ENCODE results near the gene LRRC10B.

Gene LRRC10B

DNA sequence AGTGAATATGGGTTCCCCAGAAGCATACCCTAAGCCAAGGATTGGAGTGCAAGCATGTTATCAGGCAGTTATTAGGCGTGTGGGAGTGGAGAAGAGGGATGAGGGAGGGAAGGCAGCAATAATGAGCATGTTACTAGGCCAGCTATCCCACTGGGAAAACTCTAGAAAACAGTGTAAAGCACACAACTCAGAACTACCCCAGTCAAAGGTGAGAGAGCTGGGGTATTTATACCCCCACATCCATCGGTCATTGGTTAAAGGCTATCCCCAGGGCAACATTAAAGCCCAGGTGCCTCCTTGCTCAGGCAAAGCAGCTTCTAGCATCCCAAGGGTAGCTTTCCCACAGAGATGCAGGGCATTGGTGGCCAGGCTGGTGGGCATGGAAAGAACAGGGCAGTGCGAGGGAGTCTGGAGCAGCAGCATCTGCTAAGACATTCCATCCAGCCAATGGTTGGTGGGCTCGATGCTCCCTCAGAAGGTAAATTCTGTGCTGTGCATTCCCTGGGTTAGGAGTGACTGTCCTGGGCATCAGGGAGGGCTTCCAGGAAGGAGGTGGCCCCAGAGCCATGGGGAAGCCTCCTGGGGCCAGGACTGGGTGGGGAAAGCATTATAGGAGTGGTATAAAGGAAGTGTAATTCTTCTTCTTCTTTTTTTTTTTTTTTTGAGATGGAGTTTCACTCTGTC is 21.1 kb upstream of the LRRC10B start:
- DNase-seq, result no peak

DNA sequence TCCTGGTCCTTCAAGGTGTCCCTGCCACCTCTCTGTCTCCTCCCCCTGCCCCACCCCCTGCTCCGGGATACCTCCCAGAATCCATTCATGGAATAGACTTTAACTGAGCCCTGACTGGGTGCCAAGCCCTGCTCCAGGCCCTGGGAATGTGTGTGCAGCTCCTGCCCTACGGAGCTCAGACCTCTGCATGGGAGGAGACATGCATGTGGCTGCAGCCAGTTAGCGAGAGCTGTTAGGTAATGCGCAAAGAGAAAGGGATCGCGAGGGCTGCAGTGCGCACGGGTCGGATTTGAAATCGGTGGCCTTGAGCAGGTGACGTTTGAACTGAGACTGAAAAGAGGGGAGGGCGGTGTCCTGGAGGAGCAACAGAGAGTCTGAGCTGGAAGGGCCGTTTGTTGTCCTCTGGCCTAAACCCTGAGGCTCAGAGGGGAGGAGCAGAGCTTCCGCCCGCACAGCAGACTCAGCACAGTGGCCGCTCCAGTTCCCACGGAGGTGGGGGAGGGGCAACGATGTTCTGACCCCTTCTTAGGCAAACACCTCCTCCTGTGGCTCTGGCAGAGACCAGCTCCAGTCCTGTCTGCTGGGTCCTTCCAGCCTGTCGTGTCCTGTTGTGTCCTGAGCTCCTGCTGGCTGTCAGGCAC is 19.8 kb upstream of the LRRC10B start:
- no peak for DNase-seq

DNA sequence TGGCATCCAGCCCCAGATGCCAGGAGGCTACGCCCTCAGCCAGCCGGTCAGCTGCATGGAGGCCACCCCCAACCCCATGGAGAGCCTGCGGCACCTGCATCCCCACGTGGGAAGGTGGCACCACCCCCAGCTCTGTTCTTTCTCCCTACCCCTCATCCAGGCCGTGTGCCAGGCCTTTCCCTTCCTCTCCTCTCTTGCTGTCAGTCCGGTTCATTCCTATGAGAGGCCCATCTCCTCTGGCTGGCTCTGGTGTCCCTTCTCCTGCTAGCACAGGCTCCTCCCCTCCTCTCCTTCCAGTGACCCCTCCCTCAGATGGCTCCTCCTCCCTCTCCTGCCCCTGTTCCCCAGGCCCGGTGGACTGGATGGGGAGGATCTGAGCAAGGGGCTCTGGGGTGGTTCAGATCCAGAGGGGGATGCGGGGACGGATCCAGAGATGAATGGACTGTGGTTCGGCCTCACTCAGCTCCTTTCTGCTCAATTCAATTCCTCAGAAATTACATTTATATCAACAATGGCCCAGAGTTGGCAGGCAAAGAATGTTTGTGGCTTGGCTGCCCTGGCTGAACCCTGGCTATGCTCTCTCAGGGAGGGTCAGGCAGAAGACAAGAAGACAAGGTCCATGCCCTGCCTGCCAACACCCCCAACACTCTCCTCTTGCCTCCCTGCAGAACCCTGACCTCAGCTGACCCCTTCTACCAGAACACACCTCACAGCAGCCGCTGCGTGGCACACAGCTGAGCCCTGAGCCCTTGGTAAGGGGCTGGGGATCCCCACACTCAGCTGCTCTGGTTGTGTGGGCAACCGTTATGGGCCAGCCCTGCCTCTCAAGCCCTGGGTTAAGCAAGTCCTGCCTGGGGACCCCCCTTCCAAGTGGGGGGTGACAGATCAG is 18.5 kb upstream of the LRRC10B start:
- no peak for DNase-seq

DNA sequence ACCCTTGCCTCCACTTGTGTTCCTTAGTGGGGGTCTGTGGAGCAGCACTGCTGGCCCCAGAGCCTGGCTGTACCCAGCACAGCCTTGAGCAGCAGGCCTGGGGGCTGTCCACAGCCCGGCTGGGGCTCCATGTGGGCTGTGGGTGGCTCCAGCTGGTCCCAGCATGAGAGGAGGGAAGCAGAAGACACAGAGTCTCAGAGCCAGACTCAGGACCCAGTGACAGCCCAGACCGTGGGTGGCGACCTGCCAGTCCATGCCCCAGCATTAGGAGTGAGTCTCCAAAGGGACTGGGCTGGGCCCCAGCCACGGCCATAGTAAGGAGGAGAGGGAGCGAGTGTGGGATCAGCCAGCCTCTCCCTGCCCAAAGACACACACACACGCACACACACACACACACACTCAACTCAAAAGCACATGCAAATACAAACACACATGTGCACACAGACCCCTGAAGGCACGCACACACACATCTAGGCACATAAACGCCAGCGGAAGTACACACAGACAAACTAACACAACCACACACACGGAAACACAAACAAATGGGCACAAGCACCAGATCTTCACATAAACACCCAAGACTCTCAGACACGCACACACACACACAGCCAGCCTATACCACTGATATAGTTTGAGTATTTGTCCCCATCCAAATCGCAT is 16.7 kb upstream of the LRRC10B start:
- no peak for DNase-seq

DNA sequence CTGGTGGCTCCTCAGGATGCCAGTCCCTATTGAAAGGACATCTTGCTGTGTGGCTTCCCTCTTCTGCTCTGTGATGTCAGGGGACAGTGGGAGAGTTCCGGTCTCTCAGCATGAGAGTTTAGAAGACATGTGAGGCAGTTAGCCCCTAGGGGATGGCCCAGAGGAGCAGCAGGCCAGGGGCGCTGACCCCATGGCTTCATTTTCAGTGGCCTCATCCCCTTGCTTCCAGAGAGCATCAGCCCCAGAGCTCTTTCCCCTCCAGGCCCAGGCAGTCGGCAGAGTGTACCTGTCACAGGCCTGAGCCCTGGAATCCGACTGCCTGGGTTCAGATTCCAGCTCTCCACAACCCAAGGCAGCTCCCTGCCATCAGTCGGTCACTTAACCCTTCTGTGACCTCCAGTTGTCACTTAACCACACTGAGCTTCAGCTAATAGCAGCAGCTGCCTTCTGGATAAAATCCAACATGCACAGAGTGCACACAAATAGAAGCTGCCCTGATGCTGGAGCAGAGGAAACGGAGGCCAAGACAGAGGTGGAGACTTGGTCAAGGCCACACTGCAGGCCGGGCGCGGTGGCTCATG is 14.1 kb upstream of the LRRC10B start:
- DNase-seq, result no peak

DNA sequence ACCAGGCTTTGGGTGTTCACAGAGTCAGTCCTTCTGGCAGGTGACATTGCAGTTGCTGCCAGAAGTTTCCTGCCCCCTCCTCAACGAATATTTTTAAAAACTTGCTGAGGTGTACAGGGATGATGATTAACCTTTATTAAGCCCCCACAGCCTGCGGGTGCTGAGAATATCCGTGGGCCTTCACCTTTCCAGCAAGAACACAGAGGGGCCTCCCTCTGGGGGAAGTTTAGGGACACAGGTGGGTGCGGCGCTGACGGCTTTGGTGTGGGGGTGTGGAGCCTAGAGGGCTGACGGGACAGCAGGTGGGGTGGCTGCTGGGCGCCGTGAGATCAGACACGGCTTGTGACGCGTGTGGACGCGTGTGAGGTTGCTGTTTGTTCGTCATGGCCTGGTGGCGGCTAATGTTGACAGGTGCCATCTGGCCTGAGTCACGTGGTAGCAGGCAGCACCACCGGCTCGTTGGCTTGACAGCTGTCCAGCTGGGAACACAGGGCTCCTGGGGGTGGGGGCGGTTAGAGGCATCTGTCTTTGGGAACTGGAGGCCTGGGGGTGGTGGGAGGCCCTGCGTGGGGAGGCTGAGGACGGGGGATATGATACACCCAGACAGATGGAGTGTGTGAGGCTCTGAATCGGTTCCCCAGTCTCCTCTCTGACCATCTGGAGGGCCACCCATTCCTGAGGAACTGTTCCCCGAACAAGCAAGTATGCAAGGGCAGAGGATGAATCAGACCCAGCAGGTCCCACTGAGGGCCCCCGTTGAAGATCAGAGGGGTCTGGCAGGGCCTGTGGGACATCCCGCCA is 12.5 kb upstream of the LRRC10B start:
- DNase-seq, result peak; percentile 44

DNA sequence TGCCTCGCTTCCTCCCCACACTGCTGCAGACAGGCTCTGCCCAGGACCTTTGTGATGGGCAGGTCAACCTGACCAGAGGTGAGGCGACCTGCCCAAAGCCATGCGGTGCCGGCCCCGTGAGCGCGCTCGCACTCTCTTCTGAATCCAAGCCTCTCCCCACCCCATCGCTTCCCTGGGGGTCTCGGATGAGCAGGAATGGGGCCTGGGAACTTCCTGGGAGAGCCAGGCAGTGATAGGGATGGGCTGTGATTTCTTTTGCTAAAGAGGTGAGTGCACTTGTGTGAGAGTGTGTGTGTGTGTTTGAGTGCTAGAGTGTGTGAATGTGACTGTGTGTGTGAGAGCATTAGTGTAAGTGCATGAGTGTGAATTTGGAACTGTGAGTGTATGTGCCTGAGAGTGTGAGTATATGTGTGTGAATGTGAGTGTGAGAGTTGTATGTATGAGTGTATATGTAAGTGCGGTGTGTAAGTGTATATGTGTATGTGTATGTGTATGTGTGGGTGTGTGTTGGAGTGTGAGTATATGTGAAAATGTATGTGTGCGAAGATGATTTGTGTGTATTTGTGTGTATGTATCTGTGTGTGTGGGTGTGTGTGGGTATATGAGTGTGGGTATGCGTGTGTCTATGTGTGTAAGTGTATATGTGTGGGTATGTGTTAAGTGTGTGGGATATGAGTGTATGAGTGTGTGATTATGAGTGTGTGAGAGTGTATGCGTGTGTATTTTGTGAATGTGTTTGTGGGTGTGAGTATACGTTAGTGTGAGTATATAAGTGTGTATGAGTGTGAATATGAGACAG is 11.7 kb upstream of the LRRC10B start:
- no peak for DNase-seq

DNA sequence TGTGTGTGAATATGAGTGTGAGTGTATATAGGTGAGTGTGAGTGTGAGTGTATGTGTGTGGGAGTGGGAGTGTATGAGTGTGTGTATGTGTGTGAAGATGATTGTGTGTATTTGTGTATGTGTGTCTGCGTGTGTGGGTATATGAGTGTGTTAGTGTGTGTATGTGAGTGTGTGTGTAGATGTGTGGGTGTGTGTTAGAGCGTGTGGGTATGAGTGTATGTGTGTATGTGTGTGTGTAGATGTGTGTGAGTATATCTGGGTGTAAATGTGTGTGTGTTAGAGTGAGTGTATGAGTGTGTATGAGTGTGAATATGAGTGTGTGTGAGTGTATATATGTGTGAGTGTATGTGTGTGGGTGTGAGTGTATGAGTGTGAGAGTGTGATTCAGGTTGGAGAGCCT is 11.1 kb upstream of the LRRC10B start:
- DNase-seq, result no peak

DNA sequence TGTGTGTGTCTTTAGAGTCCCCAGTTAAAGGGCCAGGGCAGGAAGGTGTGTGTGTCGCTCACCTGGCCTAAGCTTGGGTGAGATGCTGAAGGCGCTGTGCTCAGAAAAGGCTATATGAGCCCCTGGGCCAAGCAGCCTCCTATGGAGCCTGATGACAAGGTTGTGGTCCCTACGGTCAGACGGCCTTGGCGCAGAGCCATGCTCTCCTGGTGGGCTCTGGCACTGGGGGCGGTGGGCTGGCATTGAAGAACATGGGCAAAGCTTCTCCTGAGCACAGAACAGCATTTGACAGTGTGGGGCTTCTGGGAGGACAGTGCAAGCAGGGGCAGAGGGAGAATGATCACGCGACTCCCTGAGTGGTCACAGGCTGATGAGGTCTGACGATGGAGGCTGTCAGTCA is 10.7 kb upstream of the LRRC10B start:
- DNase-seq, result no peak

DNA sequence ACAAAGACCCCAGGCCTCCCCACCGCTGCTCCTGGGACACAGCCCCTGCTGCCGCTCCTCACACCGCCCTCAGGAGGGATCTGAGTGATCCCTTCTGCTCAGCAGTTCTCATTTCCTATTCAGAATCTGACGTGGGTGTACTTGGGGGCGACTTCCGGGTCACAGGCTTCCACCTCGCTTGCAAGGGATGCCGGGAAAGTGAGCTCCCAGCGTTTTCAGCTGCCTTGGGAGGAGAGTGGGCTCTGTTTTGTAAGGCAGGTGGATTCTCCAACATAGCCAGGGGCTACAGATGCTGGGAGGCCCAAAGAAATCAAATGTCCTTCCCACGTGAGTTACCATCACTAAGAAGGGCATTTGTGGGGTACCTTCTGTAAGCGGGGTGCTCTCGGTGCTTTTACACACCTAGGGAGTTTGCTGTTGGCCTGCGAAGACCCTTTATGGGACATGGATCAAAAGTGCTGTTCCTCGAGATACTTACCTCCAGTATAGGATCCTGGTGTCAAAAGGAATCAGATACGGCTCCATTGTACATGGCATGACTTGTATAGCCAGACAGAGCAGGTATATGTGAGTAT is 9.7 kb upstream of the LRRC10B start:
- DNase-seq, result no peak

DNA sequence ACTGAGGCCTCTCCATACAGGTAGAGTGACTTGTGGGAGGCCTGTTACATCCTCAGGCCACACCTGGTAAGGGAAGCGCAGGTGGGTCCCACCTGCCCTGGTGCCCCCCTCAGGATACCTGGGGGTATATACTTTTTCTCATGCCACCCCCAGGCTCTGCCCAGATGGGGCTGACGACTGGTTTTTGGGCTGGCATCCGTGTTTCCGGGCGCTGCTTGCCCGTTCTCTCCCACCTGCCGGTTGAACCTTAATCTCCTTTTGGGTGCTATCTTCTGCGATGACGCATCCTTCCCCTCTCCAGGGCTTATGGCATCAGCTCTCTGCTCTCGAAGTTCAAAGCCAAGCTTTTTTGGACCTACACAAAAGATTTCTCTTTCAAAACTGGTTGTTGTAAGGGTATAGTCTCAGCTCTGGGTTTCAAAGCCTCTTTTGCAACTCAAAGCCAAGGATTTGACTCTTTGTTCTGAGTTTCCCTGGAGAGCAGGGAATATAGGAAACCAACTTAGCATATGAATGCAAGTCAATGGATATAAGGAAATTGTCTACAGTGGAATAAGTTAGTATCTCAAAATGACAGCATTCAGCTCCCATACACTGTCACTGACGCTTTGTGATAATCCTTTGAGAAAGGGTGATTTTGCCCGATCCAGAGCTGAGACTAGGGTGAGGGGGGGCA is 8.6 kb upstream of the LRRC10B start:
- no peak for DNase-seq

DNA sequence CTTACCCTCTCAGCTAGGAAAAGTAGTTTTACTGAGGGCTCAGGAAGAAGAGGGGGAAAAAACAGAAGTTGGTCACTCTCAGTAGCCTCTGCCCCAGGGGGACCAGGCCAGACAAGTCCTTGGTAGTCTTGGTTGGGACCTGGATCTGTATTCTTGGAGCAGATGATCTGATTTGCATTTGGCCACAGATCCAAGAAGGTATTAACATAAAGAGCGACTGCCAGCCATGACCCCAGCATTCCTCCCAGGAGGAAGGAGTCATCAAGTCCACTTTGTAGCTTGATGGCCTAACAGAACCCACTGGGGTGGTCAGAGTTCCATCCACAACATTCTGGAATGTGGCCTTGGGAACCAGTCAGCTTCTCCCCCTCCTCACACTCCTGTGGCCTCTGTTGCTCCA is 6.0 kb upstream of the LRRC10B start:
- no peak for DNase-seq

DNA sequence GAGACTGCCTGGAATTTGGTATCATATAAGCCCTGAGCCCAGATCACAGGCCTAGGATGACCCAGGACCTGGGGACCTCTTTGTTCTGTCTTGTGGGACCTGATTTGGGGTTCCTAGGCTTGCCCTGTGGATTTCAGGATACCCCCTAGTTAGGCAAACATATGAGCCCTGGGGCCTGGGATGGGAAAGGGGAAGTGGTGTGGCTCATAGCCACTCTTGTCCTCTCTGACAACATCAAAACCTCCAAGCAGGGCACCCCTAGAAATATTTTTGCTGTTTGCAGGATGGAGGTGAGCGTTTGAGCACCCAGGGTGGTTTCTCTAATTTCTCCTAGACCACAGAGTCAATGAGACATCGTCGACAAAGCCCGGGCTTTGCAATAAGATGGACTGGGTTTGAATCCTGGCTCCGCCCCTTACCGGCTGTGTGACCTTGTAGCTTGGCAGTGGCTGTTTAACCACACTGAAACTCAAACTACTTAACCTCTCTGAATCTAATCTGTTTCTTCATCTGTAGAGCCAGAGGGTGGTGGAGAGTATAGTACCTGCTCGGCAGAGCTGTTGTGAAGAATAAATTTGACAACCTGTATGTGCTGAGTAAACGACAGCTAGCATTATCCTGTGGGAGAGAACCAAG is 5.3 kb upstream of the LRRC10B start:
- no peak for DNase-seq

DNA sequence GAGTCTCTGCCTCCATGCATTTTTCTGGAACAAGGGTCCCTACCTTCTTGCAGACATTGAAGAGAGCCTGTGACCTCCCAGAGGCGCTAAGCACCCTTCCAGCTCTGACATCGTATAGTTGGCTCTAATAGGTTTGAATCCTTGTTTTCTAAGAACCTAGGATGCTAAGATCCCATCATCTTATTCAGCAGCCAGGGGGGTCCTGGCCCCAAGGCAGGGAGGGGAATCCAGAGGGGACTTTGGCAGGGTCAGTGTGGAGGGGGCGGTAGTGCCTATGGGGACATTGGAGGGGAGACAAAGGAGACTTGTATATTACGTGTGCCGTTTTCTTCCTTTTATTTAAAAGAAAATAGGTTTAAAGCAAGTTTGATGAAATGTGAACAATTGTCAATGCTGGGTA is 3.4 kb upstream of the LRRC10B start:
- no peak for DNase-seq

DNA sequence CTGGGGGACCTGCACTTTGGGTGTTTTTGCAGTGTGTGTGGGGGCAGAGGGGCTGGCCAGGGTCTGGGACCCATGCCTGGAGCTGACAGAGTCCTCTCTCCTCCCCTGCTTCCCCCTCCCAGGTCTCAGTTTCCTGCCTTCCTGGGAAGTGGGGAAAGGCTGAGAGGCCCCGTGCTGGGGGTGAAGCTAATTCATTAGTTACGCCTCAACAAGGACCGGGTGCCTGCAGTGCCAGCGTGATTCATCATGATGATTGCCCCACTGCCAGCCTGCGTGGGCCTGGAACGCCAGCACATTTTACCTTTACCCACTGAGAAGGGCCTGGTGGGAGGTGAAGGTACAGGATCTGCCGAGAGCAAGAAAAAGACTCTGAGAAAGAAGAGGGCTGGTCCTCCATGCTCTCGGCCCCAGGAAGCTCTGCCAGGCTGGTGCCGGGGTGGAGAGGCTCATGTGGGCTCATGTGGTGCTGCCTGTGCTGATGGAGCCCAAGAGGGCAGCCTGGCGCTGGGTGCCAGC is 2.9 kb upstream of the LRRC10B start:
- no peak for DNase-seq

DNA sequence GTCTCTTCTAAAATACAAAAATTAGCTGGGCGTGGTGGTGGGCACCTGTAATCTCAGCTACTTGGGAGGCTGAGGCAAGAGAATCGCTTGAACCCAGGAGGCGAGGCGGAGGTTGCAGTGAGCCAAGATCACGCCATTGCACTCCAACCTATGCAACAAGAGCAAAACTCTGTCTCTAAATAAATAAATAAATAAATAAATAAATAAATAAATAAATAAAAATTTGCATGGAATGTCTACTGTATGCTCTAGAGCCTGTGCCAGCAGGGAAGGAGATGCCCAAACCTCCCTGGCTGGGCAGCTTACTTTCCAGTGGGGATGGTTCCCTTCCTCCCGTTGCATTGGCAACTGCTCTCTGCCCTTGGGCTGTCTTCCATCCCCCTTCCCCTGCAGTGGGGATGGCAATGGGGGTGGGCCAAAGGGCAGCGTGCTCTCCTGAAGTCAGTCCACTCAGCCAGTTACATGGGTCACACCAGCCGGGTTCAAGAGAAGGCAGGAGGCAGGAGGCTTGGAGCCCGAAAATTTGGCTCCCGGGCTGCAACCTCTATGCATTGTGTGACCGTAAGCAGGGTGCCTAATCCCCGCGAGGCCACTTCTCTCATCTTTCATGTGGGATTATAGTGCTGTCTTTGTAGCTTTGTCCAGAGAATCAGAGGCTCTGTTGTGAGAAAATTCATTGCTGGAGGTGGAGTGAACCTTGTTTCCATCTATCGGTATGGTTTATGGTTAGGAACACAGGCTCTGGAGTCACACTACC is 1.4 kb upstream of the LRRC10B start:
- no peak for DNase-seq

DNA sequence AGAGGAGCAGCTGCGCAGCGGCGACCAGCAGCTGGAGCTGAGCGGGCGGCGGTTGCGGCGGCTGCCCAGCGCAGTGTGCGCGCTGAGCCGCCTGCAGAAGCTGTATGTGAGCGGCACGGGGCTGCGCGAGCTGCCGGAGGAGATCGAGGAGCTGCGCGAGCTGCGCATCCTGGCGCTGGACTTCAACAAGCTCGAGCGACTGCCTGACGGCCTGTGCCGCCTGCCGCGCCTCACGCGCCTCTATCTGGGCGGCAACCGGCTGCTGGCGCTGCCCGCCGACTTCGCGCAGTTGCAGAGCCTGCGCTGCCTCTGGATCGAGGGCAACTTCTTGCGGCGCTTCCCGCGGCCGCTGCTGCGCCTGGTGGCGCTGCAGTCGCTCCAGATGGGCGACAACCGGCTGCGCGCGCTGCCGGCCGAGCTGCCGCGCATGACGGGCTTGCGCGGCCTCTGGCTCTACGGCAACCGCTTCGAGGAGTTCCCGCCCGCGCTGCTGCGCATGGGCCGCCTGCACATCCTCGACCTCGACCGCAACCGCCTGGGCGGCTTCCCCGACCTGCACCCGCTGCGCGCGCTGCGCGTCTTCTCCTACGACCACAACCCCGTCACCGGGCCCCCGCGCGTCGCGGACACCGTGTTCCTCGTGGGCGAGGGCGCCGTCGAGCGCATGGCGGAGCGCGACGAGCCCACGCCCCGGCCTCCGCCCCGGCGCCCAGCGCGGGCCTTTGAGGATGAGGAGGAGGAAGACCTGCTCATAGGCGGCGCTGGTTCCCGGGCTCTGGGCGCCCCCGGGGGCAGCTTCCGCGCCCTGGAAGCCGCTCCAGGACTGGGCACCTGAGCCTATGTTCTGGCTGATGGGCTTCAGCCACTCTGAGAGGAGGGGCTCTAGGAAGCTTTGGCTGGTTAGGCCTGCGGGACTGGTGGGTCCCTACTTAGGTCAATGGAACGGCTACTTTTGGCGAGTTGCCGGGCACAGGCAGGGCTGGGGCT is 787 bp downstream of the LRRC10B start:
- peak; percentile 87 for DNase-seq

Data from NCI-H1105 treated with DMSO at 0.1 percent for 48 hours (cell line).